Effector memory CD4-positive, alpha-beta T cell (primary cell): ENCODE results near the gene C1QL4.
A peak's percentile ranks its signal among the peaks of the same experiment; 100 is the strongest.
"Not testable (repeated sequence)": the region's sequence is repeated elsewhere in the genome, so short reads cannot be mapped to it uniquely, and the experiment has no call there.

Source experiments
- DNase-seq, 3 donors: peaks; one replicate each; pipeline ENCODE4 v3.0.0-alpha.2; 2020
- H3K27ac ChIP-seq: 2 replicates; pipeline ENCODE4 v1.7.0; 2013; ENCODE audit warnings: mild to moderate bottlenecking, low read length, moderate library complexity; ENCODE audit not compliant: insufficient read depth, poor library complexity, severe bottlenecking
- H3K27me3 ChIP-seq: replicated peaks from 2 replicates; pipeline ENCODE4 v1.7.0; 2013; ENCODE audit warnings: mild to moderate bottlenecking, low read length; ENCODE audit not compliant: insufficient read depth, control insufficient read depth, poor library complexity, severe bottlenecking
- H3K36me3 ChIP-seq: 2 replicates; pipeline ENCODE4 v1.7.0; 2013; ENCODE audit warnings: mild to moderate bottlenecking, low read length, moderate library complexity; ENCODE audit not compliant: control insufficient read depth, insufficient read depth
- H3K4me1 ChIP-seq: 2 replicates; pipeline ENCODE4 v1.7.0; 2013; ENCODE audit warnings: low read length, mild to moderate bottlenecking; ENCODE audit not compliant: control insufficient read depth, insufficient read depth, poor library complexity, severe bottlenecking
- H3K4me3 ChIP-seq: 2 replicates; pipeline ENCODE4 v1.7.0; 2013; ENCODE audit warnings: low read length, low read depth, mild to moderate bottlenecking; ENCODE audit not compliant: insufficient read depth, poor library complexity, severe bottlenecking
- H3K9me3 ChIP-seq: 2 replicates; pipeline ENCODE4 v1.7.0; 2013; ENCODE audit warnings: mild to moderate bottlenecking, low read length, moderate library complexity; ENCODE audit not compliant: control insufficient read depth
- total RNA-seq, 3 donors: gene quantifications; one replicate each; lab custom pipeline; 2026; lab: John Stamatoyannopoulos, UW

C1QL4 gene
- 0 to 0.19 (median 0.17) reads per million in 3 donors for total RNA-seq

DNA sequence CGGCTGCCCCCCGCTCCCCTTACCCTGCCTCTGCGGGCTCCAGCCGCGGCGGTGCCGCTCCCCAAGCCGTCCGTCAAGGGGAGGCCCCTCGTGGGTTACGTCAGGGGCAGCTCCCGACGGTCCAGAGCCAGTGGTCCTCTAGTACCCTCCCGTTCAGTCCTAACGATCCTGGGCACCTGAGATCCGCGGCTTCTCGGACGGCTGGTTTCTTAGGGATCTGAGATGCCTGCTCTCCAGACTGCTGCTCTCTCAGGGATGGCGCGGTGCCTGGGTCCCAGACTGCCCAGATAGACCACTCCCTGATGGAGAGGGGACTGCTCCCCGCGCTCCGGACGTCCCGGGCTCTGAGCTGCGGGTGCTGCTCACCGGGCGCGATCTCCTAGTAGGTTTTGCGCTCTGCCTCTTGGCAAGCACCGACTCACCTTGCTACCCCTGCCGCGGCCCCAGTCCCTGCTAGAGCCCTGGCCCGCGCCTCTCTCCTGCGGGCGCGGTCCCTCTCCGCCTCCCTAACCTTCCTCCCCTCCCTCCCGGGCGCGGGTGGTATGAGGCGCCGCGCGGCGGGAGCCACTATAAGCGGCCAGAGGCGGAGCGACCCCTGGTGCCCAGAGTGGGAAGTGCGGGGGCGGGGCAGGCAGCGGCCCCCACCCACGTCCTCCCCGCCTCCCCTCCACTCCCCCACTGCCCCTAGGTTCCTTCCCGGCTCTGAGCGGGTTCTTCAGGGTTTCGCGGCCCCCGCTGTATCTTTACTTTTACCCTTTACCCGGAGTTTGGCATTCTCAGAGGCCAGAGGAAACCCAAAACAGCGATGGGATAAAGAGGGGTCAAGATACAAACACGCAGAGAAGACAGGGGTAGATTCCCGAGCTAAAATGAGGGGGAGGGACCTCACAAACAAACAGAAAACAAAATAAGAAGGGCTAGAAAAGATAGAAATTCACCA, at the start of gene C1QL4:
C1QL4 (minus strand) TSS at position 544 of the 940 bp plus-strand sequence. CDS start 711 bp downstream, outside the sequence.
- Histone ChIP-seq H3K27me3 (peaks cover 36% of the 10 kb centered on the region), H3K36me3 (no peaks in the 10 kb centered on the region), H3K4me1 (peaks cover 19% of the 10 kb centered on the region), H3K27ac (no peak within 1 kb of the TSS), H3K9me3 (no peaks in the 10 kb centered on the region), H3K4me3 (peak within 1 kb of the TSS; percentile 55)
- peak; percentile 74 to 81 (median 81) for DNase-seq

DNA sequence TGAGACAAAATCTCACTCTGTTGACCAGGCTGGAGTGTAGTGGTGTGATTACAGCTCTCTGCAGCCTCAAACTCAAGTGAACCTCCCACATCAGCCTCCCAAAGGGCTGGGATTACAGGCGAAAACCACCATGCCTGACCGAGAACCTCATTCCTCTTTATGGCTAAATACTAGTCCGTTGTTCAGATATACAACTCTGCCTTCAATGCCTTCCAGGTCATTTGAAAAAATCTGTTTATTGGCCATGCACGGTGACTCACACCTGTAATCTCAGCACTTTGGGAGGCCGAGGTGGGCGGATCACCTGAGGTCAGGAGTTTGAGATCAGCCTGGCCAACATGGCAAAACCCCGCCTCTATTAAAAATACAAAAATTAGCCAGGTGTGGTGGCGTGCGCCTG, 43.2 kb upstream of the C1QL4 start:
- not testable (repeated sequence) for H3K27ac ChIP-seq, H3K4me3 ChIP-seq, H3K27me3 ChIP-seq, H3K4me1 ChIP-seq, H3K36me3 ChIP-seq, DNase-seq, H3K9me3 ChIP-seq

DNA sequence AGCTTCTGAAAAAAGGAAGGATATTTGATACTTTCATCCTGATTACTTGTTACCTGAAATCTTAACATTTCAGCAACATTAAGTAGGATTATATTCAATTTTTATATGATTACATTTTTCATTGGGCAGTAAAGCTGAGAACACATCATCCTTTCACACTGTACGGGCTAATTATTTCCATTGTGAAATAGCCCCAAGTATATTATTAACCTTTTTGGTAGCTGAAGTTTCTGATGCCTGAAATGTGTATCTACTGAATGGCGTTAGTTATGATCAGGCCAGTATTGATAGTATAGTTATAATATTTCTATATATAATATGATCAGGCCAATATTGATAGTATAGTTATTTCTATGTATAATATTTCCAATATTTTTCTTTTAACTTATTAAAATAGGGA, 40.4 kb upstream of the C1QL4 start:
- Histone ChIP-seq H3K36me3 (no peaks in the 10 kb centered on the region), H3K27ac (no peak overlapping the region), H3K9me3 (no peaks in the 10 kb centered on the region), H3K27me3 (no peaks in the 10 kb centered on the region), H3K4me3 (no peak overlapping the region), H3K4me1 (no peaks in the 10 kb centered on the region)
- no peak for DNase-seq

DNA sequence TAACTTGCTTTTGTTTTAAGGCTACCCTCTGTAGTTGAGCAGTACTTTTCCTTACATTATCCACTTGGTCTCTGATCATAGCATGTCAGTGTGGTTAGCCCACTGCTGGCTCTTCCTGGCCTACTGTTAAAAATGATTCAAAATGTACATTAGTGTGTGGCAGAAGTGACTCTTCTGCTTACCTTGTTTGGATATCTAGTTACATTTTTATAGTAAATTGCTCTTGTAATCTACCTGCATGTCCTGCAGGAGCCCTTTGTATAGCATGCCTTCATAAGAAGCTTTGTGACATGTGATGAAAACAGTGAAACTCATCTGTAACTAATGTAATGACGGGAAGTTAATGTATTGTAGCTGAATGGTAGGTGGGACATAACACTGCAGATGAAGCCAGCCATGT, 38.4 kb upstream of the C1QL4 start:
- no peak overlapping the region for H3K27ac ChIP-seq
- H3K36me3 ChIP-seq = no peaks in the 10 kb centered on the region
- no peak overlapping the region for H3K4me3 ChIP-seq
- no peaks in the 10 kb centered on the region for H3K4me1 ChIP-seq
- no peaks in the 10 kb centered on the region for H3K9me3 ChIP-seq
- no peaks in the 10 kb centered on the region for H3K27me3 ChIP-seq
- no peak for DNase-seq

DNA sequence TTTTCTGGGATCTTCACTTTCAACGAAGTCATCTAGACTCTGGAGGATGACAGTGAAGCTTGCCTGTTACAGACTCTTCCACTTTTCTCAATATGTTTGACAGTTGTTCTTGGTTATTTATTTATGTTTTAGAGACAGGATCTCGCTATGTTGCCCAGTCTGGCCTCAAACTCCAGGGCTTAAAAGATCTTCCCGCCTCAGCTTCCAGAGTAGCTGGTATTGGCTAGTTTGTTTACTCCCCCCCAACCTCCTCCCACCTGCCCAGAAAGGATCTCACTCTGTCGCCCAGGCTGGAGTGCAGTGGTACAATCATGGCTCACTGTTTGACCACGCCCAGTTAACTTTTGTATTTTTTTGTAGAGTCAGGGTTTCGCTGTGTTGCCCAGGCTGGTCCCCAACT, 33.6 kb upstream of the C1QL4 start:
- Histone ChIP-seq H3K4me1 (peaks cover 4% of the 10 kb centered on the region), H3K36me3 (no peaks in the 10 kb centered on the region), H3K9me3 (no peaks in the 10 kb centered on the region), H3K4me3 (no peak overlapping the region), H3K27ac (no peak overlapping the region), H3K27me3 (no peaks in the 10 kb centered on the region)
- DNase-seq = no peak

DNA sequence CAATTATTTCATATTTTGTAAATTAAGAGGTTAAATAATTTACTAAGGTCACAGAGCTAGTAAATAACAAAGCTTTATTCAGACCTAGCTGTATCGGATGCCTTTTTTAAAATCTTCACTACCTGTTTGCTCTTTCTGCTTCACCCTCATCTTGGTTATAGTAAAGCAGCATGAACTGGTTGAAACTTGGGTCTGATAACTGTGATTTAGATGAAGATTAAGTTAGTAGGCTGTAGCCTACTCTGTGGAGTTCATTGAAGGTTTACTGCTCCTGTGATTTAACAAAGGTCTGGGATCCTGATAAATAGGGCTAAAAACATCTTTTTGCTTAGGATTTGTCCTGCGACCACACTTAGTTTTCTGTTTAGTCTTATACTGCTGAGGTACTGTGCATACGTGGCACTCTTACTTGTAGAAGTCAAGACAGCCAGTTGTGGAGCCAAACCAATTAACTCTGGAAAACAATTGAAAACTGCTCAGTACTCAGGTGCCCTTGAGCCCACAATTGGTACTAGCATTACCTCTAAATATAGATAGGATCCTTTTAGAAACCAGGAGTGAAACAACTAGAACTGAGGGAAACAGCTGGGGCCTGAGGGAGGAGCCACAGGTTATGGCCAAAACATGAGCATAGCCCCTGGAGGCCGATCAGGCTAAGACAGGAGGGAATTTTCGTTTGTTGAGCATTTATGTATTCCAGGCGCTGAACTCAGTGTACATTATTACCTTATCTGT, 32.6 kb upstream of the C1QL4 start:
- Histone ChIP-seq H3K9me3 (no peaks in the 10 kb centered on the region), H3K4me3 (no peak overlapping the region), H3K4me1 (peaks cover 4% of the 10 kb centered on the region), H3K27ac (no peak overlapping the region), H3K36me3 (no peaks in the 10 kb centered on the region), H3K27me3 (no peaks in the 10 kb centered on the region)
- DNase-seq = no peak

DNA sequence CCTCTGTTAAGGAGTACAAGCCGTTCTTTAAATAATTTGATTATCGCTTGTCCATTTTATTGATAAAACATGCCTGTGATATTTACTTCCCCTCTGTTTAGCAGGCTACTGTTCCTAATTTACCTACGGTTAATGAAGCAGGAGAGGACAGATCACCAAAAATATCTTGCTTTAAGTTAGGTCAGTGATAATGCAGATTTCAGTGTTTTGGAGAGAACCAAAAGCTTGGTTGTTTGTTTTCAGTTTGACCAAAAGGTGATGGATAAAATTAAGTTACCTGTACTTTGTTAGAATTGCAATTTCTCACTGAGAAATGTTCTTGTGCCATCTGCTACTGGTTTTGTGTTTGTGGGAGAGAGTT, 31.2 kb upstream of the C1QL4 start:
- H3K4me3 ChIP-seq = no peak overlapping the region

DNA sequence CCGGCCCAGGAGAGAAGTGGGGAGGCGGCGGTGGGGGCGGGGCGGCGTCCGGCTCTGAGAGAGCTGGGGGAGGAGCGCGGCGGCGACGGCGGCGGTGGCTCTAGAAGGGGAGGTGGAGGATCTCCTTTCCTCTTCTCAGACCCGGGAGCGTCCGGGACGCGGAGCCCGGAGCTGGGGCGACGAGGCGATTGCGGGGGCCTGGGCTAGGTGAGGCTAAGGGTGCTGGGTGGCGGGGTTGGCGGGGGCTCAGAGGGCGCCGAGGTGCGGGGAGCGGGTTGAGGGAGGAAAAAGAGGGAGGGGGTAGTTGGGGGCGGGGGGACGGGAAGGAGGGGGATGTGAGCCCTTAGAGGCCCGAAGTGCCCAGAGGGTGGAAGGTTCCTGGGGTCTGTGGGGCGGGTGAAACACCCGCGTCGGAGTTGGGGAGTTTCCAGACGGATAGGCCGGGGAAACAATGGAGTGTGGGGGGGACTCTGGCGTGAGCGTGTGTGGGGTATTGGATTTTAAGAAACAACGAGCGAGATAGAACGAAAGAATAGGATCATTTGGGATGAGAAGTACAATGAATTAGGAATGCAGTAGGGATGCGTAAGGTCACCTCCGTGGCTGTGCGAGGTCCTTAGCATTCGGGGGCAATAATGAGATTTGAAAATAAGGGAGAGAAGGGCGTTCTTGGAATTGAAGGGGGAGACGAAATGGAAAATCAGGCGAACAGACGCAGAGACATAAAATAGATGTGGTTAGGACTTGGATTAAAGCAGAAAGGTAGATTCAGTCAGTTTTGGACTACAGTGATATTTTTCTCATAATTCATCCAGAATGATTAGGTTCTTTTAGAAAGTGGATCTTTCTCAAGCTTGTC, 30.6 kb upstream of the C1QL4 start, which contains the start of gene SPATS2:
SPATS2 (plus strand) TSS at position 82 of the 859 bp plus-strand sequence. CDS start 93,551 bp downstream, outside the sequence.
- DNase-seq = no peak
- Histone ChIP-seq H3K4me1 (peaks cover 4% of the 10 kb centered on the region), H3K9me3 (no peaks in the 10 kb centered on the region), H3K27ac (peak within 1 kb of the TSS; percentile 82), H3K36me3 (no peaks in the 10 kb centered on the region), H3K27me3 (no peaks in the 10 kb centered on the region), H3K4me3 (peak within 1 kb of the TSS; percentile 97)

More for the DNA sequence above, 31.2 kb upstream of the C1QL4 start:
- DNase-seq = no peak
- H3K27ac ChIP-seq = no peak overlapping the region
- no peaks in the 10 kb centered on the region for H3K9me3 ChIP-seq
- peaks cover 4% of the 10 kb centered on the region for H3K4me1 ChIP-seq
- no peaks in the 10 kb centered on the region for H3K27me3 ChIP-seq
- no peaks in the 10 kb centered on the region for H3K36me3 ChIP-seq

DNA sequence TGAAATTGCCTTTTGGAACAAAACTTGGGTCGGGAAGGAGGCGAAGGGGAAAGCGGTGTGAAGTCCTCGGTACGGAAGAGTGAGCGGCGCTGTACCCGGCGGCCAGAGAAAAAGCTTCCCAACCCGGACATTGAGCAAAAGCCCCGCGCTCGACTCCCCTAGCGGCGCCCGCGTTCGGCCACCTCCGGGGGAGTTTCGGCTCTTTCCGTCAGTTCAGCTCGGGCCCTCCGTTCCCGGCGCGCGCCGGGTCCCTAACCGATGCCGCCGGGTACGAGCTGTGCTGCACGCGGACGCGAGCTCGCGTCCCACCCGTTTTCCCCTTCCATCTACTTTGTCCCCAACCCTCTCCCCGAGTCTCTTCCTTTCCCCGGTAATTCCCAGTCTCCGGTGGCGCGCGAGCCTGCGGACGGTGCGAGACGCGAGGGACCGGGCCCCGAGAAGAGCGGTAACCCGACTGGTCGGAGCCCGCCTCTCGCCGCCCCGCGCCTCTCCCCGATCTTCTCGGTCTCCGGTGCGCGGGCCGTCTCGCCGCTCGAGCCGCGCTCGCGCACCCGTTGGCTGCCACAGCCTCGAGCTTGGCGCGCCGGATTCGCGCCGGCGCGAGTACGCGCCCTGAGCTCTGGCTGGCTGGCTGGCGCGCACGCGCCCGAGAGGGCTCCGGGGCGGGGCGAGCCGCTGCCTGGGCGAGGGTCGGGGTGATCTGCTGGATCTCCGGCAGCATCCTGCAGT, 29.8 kb upstream of the C1QL4 start:
- no peaks in the 10 kb centered on the region for H3K9me3 ChIP-seq
- H3K4me1 ChIP-seq = peaks cover 4% of the 10 kb centered on the region
- H3K4me3 ChIP-seq = peak overlapping the region; percentile 97
- peak; percentile 67 to 78 (median 74) for DNase-seq
- no peaks in the 10 kb centered on the region for H3K27me3 ChIP-seq
- H3K36me3 ChIP-seq = no peaks in the 10 kb centered on the region
- peak overlapping the region; percentile 82 for H3K27ac ChIP-seq
